ENCODE measurements around the gene MED12. TPM values are rescaled to one million over a fixed set of nuclear protein-coding genes. Genes with fewer than 3 reads are reported as not detected.

MED12 gene
- total and polyA plus RNA-seq, 2 experiments from 2014 or later = 7.1 to 40.6 TPM

GRCh38 chrX:71117358-71117757 is 1.0 kb upstream of the MED12 start:
- DNase-seq (ENCODE audit: low spot score) (no peak), ATAC-seq (no peak)
- Histone ChIP-seq H3K36me3 (ENCODE audit: insufficient read depth) (no peaks in the 10 kb centered on the region), H3K27ac (ENCODE audit: low read depth) (no peak overlapping the region), H4K20me1 (replicated peaks; ENCODE audit: insufficient read depth) (0 out of 2 replicates have a peak, but pooled peaks cover 4% of the 10 kb centered on the region), H3K79me2 (replicated peaks; ENCODE audit: insufficient read depth) (no peaks in the 10 kb centered on the region), H3K4me2 (peak overlapping the region; percentile 82), H3K9me2 (ENCODE audit: insufficient read depth) (no peaks in the 10 kb centered on the region), H3K27me3 (ENCODE audit: insufficient read depth) (peaks cover 35% of the 10 kb centered on the region), H3K4me1 (ENCODE audit: insufficient read depth) (0 out of 2 replicates have a peak, but pooled peaks cover 5% of the 10 kb centered on the region), H3F3A (replicated peaks; ENCODE audit: low read depth) (peaks cover 5% of the 10 kb centered on the region; the same call in 1 of the 2 replicates), H3K4me3 (peak overlapping the region; percentile 70; the same call in 1 of the 2 replicates), H2AFZ (no peak overlapping the region)
- no peaks in the 10 kb centered on the region; the same call in 2 of the 3 replicates for H3K4me1 Mint-ChIP-seq
- peaks cover 27% of the 10 kb centered on the region for H3K36me3 Mint-ChIP-seq (ENCODE audit: low read depth)
- no peaks in the 10 kb centered on the region for H3K27me3 Mint-ChIP-seq (ENCODE audit: insufficient read depth, low read depth, poor library complexity)
- no peak overlapping the region for H3K27ac Mint-ChIP-seq
- TF ChIP-seq ZNF114 (CRISPR knock-in tag; IDR thresholded peaks at IDR 0.05) = no peak
- TF ChIP-seq CTCF (conservative IDR thresholded peaks at IDR 0.05; ENCODE audit: low read depth in 2 of 2) = no peak
- TF ChIP-seq EZH2phosphoT487 (IDR thresholded peaks at IDR 0.05; ENCODE audit: unreplicated experiment) = no peak
- TF ChIP-seq JUNB (IDR thresholded peaks at IDR 0.05; ENCODE audit: unreplicated experiment) = no peak
- no peak for TF ChIP-seq STAT1 (IDR thresholded peaks at IDR 0.05; ENCODE audit: unreplicated experiment)
- TF ChIP-seq EZH2 (IDR thresholded peaks at IDR 0.05; ENCODE audit: low read depth, unreplicated experiment) = no peak
- TF ChIP-seq REST (IDR thresholded peaks at IDR 0.05; ENCODE audit: unreplicated experiment) = no peak
- TF ChIP-seq ETS1 (IDR thresholded peaks at IDR 0.05) = no peak
- TF ChIP-seq POLR2AphosphoS5 (IDR thresholded peaks at IDR 0.05; ENCODE audit: low read depth) = no peak
- no peak for TF ChIP-seq CREB1 (CRISPR knock-in tag; IDR thresholded peaks at IDR 0.05; ENCODE audit: low read depth)
- TF ChIP-seq NANOG (IDR thresholded peaks at IDR 0.05; ENCODE audit: borderline replicate concordance) = no peak
- no peak for TF ChIP-seq ZNF331 (CRISPR knock-in tag; IDR thresholded peaks at IDR 0.05; ENCODE audit: low read depth)
- no peak for TF ChIP-seq ZNF462 (CRISPR knock-in tag; IDR thresholded peaks at IDR 0.05)
- H3K9me3 Mint-ChIP-seq = no peaks in the 10 kb centered on the region
- H3K4me3 Mint-ChIP-seq = no peak overlapping the region; the same call in 2 of the 3 replicates

All from GM23338 (cell line).